Panc1 (cell line): ENCODE data around the gene MYB. TPM values are rescaled to one million over a fixed set of nuclear protein-coding genes. Genes with fewer than 3 reads are reported as not detected.

Experiments used
- ATAC-seq: fragments of 200-7000 bp; cut with Tn5 transposase; 2 replicates; pipeline ENCODE4 v1.9.1; 2020; ENCODE audit warnings: mild to moderate bottlenecking, moderate library complexity
- BruUV-seq: library from RNA; stranded (reverse); fragments of 400-500 nt; replicated peaks from 2 replicates; lab custom pipeline; 2021; lab: Mats Ljungman, UMichigan
- CTCF ChIA-PET: fragments of 300-600 bp; sonication (Branson Sonifier 250); formaldehyde crosslinking; loops from one replicate; lab custom pipeline; 2022; ENCODE audit warnings: antibody characterized with exemption; lab: Charles Lee
- POLR2A ChIA-PET: fragments of 300-600 bp; sonication (Branson Sonifier 250); formaldehyde crosslinking; loops from one replicate; lab custom pipeline; 2022; ENCODE audit warnings: antibody characterized with exemption; lab: Charles Lee
- DNase-seq: peaks from one replicate; pipeline ENCODE4 v3.0.0-alpha.2; 2010; ENCODE audit warnings: low read depth, low spot score
- H3K27ac ChIP-seq: 2 replicates; pipeline ENCODE4 v1.5.1; 2011; ENCODE audit warnings: mild to moderate bottlenecking, low read length, inconsistent platforms
- H3K27me3 ChIP-seq: fragments of 200-500 bp; sonication (Bioruptor generic); 2 replicates; pipeline ENCODE4 v1.6.0; 2014; ENCODE audit warnings: low read length, inconsistent platforms; ENCODE audit not compliant: control insufficient read depth, insufficient read depth
- H3K36me3 ChIP-seq: fragments of 200-500 bp; sonication (Bioruptor generic); 2 replicates; pipeline ENCODE4 v1.5.1; 2014; ENCODE audit warnings: inconsistent platforms, mild to moderate bottlenecking, low read length, moderate library complexity; ENCODE audit not compliant: control insufficient read depth, insufficient read depth
- H3K4me1 ChIP-seq: 2 replicates; pipeline ENCODE4 v1.5.1; 2011; ENCODE audit warnings: inconsistent platforms, mild to moderate bottlenecking, low read length, moderate library complexity; ENCODE audit not compliant: control insufficient read depth, insufficient read depth
- H3K4me3 ChIP-seq, 2 experiments: 2 replicates each; pipeline ENCODE4 v1.5.1; 2011 to 2012; ENCODE audit warnings: low read depth in 2 of 2, low read length in 2 of 2, mild to moderate bottlenecking in 2 of 2, inconsistent platforms in 1 of 2, moderate library complexity in 1 of 2
- H3K9me3 ChIP-seq: fragments of 200-500 bp; sonication (Bioruptor generic); 2 replicates; pipeline ENCODE4 v1.5.1; 2014; ENCODE audit warnings: low read depth, mild to moderate bottlenecking, inconsistent platforms, low read length, moderate library complexity; ENCODE audit not compliant: control insufficient read depth, insufficient read depth
- CTCF ChIP-seq: fragments of 450-650 bp; IDR thresholded peaks from 2 replicates; pipeline ENCODE4 v1.5.1; 2017; ENCODE audit warnings: mild to moderate bottlenecking
- POLR2AphosphoS5 ChIP-seq: IDR thresholded peaks from 2 replicates; pipeline ENCODE4 v1.6.1; 2012; ENCODE audit warnings: mild to moderate bottlenecking, low read depth, low read length, moderate library complexity
- REST ChIP-seq, 2 experiments: IDR thresholded peaks; 2 replicates each; pipeline ENCODE4 v1.6.1; 2011 to 2012; ENCODE audit warnings: low read depth in 2 of 2, control low read depth in 1 of 2, low read length in 1 of 2, mild to moderate bottlenecking in 1 of 2, moderate library complexity in 1 of 2; ENCODE audit not compliant: insufficient read depth in 1 of 2
- SIN3A ChIP-seq: IDR thresholded peaks from 2 replicates; pipeline ENCODE4 v1.6.1; 2012; ENCODE audit warnings: low read depth, mild to moderate bottlenecking, low read length, moderate library complexity, borderline replicate concordance; ENCODE audit not compliant: insufficient read depth
- TCF7L2 ChIP-seq: IDR thresholded peaks from 2 replicates; pipeline ENCODE4 v1.6.1; 2011; ENCODE audit warnings: mild to moderate bottlenecking, low read depth, low read length, inconsistent platforms
- in situ Hi-C: cut with HindIII; loops from 2 replicates; pipeline ENCODE4 v1.10.0; 2016; ENCODE audit warnings: low sequenced_read_pairs, low pct_unique_long_range_greater_than_20kb
- intact Hi-C: fragments of 100-400 bp; cut with micrococcal nuclease; formaldehyde crosslinking; loops from one replicate; pipeline ENCODE4 v1.10.0; 2022; ENCODE audit not compliant: unreplicated experiment
- total RNA-seq: library from RNA; stranded (reverse); gene quantifications from one replicate; pipeline ENCODE4 v1.2.1, GENCODE V29; 2021; ENCODE audit not compliant: unreplicated experiment

MYB gene
- total RNA-seq, 1 experiment from 2014 or later, result 1.3 TPM

DNA sequence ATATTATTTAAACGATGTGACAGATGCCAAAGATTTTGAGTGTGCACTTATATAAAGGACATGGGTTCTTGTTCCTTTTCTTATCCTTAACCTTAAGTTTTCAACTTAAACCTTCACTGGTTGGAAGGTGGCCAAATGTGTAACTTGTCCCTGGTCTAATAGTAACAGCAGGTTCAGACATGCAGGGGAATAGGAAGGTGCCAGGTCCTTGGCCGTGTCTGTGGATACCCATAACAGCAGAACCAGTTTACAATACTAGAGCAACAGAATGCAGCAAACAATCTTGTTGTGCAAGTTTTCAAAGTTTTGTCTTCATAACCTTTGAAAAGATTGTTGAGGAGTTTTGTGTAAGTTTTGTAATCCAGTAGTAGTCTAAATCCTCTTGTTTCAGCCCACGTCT, 4.4 kb downstream of the MYB start:
- CTCF ChIA-PET, result no interaction called here
- DNase-seq, result no peak
- TF ChIP-seq SIN3A (no peak), POLR2AphosphoS5 (no peak), CTCF (no peak), REST (IDR thresholded peaks at IDR 0.05; ENCODE audit: insufficient read depth in 1 of 2, low read depth in 2 of 2, low read length in 1 of 2) (no peak), TCF7L2 (no peak)

DNA sequence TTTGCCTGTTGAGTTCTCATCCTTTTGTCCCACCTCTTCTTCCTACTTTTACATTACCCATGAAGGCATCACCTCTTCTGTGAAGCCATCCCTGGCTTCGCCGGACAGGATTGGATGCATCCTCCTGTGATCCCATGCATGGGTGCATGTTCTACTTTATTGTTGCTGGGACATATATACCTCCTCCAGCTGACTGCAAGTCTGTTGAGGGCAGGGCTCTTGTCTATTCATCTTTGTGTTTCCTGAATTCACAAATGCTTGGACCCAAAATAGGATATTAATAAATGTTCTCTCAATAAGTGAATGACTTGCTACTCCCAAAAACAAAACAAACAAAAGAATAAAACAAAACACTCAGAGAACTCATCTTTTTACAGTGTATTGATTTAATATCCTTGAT, 5.1 kb downstream of the MYB start:
- Histone ChIP-seq H3K27ac (no peak overlapping the region), H3K36me3 (no peaks in the 10 kb centered on the region), H3K27me3 (peaks cover 30% of the 10 kb centered on the region), H3K9me3 (no peaks in the 10 kb centered on the region), H3K4me3 (no peak overlapping the region), H3K4me1 (peaks cover 3% of the 10 kb centered on the region; the same call in 1 of the 2 replicates)
- POLR2A ChIA-PET, result no interaction called here
- BruUV-seq, result no TSS peak
- CTCF ChIA-PET, result no interaction called here
- in situ Hi-C loops, result no loop called here
- TF ChIP-seq CTCF, result no peak
- TF ChIP-seq TCF7L2, result no peak
- TF ChIP-seq SIN3A, result no peak
- no peak for TF ChIP-seq REST (IDR thresholded peaks at IDR 0.05; ENCODE audit: insufficient read depth in 1 of 2, low read depth in 2 of 2, low read length in 1 of 2)
- no peak for TF ChIP-seq POLR2AphosphoS5
- no peak for ATAC-seq
- intact Hi-C loops, result loop anchor here (10.0 kb wide), 1 partner anchor 131 kb away; the partner anchor contains the start of gene HBS1L
- DNase-seq, result no peak

More for the DNA sequence above, 4.4 kb downstream of the MYB start:
- no peaks in the 10 kb centered on the region for H3K36me3 ChIP-seq
- no peak overlapping the region for H3K4me3 ChIP-seq
- H3K27ac ChIP-seq, result no peak overlapping the region
- POLR2A ChIA-PET, result no interaction called here
- no TSS peak for BruUV-seq
- peaks cover 3% of the 10 kb centered on the region; the same call in 1 of the 2 replicates for H3K4me1 ChIP-seq
- in situ Hi-C loops (no loop called here), intact Hi-C loops (loop anchor here (10.0 kb wide), 1 partner anchor 131 kb away; the partner anchor contains the start of gene HBS1L)
- H3K9me3 ChIP-seq, result no peaks in the 10 kb centered on the region
- no peak for ATAC-seq
- H3K27me3 ChIP-seq, result peaks cover 30% of the 10 kb centered on the region
